Endothelial cell of hepatic sinusoid (primary cell): ENCODE measurements around the gene BCOR.

ENCODE experiments used
- in situ Hi-C: cut with HindIII; loops from 2 replicates; pipeline ENCODE4 v1.10.0; 2017; ENCODE audit warnings: low sequenced_read_pairs

The BCOR gene

DNA sequence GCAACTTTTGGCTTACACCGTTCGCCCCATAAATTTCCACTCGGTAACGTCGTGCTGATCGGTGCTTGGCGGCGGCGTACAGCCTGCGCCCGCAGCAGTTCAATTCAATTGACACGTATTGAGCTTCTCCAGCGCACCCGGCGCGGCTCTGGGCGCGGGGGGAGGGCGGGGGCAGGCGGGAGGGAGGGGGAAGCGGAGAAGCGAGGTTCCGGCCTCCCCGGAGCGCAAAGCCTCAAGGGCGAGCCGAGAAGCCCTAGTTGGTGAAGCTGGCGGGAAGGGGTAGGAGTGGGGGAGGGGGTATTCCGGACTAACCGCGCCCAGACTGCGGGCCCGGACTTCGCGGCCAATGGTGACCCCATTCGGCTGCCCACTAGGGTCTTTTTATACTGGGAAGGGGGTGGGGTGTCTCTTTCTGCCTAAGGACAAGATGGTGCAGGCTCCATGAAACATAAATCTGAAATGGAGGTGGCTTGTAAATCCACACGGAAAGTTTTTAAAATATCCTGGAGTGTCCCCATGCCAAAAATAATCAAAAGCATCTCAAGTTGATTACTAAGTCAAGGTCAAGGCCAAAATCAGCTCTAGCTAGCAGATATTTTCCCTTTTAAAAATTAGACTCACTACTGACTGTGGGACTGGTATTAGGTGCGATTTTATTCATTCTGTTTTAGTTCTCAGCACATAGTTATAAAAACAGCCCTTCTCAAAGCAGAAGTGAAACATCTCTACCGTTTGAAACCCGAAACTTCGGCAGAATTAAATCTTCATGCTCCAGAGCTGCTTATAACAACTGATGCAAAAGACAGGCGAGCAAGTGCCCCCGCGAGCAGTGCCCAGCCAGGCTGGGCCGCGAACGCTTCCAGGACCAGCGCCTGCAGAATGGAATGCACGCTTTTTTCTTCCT, 1.5 kb upstream of the BCOR start:
- in situ Hi-C loops = no loop called here

DNA sequence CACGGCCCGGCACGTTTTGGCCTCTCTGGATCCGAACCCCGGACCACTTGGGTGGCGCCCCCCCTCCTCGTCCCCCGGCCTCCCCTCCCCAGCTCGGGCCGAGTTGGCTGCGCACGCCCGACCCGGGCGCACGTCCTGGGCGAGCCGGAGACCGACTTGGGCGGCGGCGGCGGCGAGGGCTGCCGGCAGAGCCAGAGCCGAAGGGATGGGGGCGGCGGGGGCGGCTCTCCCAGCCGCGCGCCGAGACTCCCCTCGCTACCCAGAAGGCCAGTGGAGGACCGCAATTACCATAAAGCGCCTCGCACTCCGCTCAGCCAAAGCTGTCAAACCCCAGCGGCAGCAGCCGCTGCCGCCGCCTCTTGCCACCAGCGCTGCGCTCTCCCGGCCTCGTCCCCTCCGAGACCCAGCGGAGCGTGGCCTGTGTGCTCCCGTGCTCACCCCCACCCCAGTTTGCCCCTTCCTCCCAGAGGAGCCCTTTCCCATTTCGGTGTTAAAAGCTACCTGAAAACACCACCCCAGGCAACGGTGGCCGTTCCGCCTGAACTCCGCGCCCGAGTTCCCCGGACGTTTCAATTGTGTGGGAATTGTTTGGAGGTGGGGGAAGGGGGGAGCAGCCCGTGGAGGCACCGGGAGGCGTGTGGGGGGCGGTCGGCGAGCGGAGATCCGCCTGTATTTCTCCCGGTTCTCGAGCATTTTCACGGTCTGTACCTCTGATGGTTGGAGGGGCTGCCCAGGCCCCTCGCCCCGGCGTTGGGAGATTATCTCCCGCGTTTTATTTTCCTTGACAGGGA, 701 bp upstream of the BCOR start:
- in situ Hi-C loops = no loop called here

DNA sequence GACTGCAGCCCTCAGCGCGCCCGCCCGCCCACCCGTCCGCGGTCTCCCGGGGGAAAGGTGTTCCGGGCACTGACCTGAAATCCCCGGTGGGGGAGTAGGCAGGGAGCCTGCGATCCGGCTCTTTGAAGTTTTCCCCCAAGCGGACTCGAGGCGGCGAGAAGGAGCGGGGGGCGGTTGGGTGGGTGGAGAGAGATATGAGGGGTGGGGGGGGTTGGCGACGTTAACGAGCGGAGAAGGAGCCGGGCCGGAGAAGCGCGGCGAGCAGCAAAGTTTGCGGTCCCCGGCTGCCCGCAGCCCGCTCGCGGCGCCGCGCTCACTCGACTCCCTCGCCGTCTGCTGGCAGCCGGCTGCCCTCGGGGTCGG, 636 bp downstream of the BCOR start:
- in situ Hi-C loops = no loop called here

DNA sequence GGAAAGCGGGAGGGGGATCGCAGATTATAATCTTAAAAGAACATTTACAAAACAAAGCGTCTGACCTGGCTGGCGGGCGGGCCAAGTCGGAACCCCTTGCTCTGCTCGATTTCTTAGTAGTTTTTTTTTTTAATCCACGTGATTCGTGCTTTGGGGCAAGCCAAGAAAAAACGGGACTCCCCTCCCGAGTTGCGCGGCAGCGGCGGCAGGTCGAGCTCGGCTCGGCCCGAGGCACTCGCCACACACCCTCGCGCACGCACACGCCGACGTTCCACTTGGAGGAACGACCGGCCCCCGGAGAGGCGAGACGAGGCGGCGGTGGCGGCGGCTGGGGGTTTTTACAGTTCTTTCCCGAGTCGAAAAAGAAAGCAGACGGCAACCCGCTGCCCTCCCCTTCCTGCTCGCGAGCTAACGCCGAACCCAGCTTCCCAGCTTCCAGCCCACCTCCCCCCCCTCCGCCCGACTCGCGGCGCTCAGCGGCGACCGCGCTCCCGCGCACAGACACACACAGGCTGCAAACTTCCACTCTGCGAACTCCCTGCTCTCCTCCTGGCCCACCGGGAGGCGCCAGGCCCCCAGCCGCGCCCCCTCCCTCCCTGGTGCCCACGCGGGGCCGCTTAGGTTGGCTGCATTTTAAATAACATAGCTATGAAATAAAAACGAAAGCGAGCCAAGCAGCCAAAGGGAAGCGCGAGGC, 1.2 kb downstream of the BCOR start:
- in situ Hi-C loops = no loop called here

DNA sequence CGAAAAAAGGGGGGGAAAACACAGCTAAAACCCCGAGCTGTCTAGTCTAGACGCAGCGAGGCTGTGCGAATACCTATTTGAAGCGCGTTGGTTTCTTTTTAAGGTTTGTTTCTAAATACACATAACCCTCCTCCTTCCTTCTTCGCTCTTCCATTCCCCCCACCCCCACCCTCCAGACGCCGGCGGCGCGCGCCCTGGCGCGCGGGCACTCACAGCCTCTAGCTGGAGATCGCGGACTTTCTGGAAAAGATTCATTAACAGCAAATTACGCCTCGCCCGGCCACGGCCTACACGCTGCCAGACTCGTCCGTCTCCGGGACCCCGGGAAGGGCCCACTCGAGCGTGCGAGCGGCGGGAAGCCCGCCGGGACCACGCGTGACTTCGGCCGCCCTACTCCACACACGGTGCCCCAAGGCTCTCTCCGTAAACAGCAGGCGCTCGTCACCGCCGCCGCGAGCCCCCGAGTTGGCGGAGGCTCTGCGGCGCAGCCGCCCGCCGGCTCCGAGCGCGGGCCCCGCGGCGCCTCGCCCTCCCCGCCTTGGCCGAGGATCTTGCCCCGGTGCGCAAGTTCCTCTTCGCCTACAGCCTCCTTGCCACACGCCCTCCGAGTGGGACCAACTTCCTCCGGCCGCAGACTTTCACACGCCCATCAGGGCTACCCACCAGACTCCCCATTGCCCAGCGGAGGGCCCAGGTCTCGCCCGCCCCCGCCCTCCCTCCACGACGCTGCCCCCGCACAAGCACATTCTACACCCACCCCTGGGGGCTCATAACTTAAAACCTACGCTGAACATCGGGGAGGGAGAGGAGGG, 2.0 kb downstream of the BCOR start:
- in situ Hi-C loops = no loop called here

DNA sequence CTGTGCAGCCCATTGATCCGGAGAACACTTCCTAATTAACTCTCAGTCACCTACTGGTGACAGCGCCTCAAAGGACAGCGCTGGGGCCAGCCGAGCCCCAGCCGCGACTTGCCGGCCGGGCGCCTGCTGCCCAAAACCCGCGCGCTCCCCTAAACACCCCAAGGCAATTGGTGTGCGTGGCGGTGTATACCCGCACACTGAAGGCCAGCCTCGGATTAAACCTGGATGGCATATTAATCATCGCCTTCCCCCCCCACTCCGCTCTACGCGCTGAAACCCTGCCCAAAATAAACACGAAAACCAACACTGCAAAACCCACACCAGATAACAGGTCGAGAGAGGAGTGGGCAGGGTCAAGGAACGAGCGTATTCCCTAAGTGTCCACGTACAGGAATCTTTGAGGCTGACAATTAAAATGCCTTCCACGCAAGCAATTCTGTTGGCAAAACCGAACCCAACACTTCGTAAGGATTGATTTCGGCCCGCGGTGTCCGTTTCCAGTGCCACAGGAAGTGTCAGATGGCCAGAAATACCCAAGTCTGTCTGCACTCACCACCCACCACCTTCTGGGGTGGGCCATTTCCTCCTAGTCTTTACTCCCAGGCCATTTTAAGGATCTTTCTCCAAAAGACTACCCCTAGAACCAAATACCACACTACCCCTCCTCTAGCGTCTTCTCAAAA, 2.7 kb downstream of the BCOR start:
- in situ Hi-C loops = no loop called here

DNA sequence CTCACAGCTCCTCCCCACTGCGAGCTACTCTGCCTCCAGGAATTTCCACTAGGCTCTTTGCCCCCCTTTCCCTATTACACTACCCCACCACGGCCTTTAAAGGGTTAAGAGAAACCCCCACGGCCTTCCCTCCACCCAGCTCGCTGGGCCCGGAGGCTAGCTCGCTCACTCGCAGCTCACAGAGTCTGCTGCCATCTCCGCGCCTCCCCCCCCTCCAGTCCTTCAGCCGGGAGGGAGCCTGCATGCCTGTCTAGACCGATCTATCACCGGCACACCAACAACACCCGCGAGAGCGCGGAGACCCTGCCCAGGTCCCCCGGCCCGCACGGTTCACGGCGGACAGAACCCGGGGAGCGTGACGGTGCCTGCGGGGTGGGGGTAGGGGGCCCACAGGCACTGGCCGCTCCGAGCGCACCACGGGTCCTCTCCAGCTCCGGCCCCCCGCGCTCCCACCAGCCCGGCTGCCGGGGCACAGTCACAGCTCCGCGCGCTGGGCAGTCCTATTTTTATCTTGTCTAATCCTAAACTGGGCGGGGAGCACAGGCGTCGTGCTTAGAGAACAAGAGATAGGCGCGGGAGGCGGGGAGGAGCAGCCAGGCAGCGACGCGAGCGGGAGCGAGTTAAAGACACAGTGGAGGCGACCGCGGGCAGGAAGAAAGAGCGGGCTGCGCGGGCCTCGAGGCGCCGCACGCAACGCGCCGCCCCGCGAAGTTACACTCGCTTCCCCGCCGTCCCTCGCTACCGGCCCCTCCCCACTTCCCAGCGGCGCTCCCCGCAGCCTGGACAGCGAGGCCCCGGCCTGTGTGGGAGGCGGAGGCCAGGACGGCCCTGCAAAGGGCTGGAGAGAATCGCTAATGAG, 3.5 kb downstream of the BCOR start:
- in situ Hi-C loops = no loop called here

DNA sequence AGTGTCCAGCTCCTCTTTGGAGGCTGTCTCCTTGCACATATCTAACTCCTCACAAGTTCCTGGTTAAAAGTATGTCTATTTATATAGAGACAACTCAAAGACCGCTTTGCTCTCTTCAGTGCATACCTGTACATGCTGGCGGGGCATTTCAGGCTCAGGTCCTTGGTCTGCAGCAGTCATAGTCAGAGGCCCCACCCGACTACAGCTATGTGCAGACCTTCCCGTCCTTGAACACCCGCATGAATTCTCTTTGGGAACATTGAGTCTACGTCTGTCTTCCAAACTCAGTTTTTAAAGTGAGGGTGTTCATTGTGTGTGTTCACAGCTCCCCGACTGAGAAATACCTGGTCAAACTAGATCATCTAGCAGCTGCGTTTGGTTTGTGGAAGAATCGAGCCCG, 4.2 kb downstream of the BCOR start:
- in situ Hi-C loops = no loop called here

DNA sequence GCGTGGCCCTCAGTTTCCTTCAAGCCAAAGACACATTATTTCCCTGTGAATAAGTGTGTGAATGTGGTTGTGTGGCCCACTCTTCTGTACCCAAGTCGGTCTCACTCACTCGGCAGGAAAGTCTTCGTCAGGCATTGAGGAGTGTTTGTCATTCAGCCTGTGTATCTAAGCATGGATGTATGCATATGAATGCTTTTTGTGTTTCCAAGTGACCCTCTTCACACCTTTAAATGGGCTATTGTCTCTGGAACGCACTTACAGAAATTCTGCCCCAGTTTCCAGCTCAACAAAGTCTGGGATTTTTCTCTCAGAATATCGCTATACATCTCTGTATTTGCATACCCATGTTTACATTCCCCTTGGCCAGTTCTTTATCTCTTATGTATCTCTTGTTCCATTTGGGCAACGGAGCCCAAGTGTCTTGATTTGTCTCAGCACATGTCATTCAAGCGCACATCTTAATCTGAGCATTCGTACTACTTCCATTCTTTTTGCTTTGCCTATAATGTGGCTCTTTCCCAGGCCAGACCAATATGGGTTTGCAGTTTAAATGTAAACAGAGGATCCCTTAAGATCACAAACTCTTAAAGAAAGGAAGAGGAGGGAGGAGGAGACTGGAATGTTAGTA, 4.8 kb downstream of the BCOR start:
- in situ Hi-C loops = no loop called here

DNA sequence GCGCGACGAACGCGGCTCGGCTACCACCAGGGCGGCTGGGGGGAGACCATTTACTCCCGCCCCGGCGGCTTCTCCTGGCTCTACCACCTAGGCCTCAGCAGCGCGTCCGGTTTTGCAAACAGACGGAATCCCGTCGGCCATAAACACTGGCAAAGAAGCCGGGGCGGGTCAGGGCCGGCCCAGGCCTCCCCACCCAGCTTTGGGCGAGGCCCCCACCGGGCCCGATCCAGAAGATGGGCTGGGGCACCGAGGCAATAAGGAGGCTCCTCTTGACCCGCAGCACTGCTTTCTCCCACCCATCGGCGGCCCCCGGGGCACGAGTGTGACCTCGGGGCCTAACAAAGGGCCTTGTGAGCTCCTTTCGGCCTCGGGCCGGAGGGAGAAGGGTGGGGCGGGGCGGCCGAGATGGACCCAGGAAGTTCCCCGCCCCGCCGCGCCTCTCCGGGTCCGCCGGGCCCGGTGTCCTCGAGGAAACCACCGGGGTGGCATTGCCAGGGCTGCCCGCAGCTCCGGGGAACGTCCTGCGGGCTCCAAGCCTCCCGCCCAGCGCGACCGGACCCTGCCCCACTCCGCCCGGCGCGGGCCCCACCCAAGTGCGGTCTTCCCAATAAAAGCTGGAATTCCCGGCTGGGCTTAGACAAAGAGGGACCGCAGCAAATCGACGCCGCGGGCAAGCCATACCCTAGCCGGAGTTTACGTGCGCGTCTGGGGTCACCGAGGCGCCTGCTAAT, 5.9 kb downstream of the BCOR start:
- in situ Hi-C loops = no loop called here

DNA sequence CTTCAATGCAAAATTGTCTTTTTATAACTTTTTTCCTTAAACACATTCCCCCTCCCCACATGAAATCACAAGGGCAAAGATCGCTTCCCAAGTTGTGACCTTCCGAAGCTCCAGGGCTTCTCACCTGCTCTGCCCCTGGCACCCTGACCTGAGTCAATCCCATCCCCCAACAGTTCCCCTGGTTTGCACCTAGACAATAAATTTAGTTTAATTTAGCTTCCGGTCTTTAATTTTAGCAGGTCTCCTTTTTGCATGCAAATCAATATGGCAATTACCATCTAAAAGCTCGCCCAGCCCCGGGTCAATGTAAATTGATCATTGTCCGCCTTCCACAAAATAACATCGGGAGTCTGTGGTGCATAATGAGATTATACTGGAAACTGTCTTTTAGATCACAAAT, 6.8 kb downstream of the BCOR start:
- in situ Hi-C loops = no loop called here

DNA sequence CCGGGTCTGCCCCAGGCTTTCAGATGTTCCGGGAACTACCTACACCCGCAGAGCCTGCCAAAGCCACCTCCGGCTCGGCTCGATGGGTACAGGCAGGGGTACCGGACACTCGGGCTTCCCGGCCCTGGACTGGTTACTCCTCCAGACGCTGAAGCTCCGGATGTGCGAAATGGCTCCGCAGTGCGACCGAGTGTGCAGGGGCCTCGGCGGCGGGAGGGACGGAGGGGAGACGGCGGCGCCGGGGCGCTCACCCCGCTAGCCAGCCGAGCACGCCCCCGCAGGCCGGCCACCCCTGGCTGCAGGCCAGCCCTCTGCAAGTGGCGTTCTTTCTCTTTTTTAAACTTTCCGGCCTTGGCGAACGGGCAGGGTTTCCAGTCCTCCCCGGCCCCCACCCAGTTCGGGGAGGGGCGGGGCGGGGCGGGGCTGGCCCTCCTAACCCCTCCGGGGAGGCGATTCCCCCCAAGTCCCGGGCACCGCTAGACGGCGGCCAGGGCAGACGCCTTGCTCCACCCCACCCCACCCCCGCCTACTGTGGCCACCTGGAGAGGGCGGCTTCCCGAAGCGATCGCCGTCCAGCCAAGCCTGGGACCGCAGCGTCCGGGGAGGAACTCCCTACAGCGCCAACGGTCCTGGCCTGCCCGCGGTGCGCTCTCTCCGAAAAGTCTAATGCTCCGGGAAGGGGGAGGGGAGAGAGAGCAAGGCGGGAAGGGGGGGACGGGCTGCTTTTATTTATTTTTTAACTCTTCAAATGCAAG, 7.5 kb downstream of the BCOR start:
- in situ Hi-C loops = no loop called here

DNA sequence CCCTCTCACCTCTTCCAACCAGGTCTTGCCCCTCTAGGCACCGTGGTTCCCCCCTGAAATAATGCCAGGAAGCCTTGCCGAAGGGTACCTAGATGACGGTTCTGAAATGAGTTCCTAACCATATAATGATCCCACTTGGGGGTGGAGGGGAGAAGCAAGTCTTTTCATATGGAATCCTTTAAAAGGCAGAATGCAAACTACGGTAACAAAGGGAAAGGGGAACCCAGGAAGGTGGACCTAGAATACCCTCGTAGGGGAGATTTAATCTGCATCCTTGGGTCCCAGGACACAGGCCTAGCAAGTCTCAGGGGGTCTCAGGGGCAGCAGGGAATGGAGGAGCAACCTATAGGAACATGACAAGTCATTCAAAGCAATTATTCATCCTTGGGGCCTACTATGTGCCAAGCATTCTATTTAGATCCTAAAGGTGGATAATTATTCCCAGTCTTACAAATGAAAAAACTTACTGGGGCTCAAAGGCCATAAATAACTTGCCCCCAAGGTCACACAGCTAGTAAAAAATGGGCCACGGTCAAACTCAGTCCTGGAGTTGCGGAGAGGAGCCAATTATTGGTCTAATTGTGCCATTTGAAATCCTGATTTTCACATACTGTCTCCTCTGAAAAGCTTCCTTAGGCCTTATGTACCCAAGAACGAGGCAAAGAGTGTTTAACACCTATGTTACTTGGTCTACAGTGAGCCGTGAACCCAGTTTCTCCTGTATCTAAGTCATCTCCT, 8.8 kb downstream of the BCOR start:
- in situ Hi-C loops = no loop called here

DNA sequence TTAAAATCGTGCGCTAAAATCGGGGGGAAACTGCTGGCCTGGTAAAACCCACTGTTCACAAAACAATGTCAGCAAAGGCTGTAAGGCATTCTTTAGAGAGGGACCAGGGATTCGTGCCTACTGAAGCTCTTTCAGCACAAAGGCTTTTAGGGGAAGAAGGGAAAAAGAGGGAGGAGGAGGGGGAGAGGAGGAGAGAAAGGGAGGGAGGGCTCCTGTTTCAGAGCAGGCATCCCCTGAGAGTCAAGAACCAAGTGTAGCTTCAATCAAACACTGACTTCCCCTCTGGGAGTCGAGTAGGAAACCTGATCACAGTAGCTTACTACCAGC, 9.5 kb downstream of the BCOR start:
- in situ Hi-C loops = no loop called here

DNA sequence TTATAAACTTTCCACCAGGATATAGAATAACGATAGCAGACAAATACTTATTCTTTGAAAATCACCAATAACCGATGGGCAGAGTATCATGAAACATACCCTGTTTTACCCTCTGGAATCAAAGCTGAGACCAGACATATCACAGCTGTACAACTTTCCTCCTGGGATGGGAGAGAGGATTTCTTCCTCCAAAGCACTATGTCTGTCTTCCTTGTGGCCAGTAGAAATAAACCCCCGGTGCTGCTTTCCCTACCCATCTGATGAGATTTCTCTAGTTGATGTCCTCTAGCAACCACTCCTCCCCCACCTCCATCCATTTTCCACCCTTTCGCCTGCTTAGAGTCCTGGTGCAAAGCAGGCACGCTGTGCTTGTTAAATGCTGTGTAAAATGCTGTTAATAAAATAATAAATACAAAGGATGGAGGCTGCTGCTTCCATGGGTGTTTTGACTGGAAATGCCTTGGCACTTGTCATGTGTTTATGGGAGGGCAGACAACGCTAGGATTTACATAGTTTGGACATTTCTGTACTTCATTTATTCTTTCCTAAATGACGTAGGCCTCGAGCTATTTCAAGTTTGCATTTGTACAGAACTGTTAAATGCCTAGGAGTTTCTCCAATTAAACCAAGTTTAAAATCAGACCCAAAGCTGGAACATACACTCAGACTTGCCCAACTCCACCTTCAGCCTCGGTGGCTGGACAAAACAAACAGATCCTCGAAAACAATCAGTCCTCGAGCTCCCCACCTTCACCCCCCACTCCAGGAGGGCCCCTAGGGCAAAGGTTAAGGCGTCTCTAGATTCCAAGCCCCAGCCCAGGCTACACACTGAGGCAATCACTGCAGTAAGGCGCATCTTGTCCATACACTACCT, 10.1 kb downstream of the BCOR start:
- in situ Hi-C loops = no loop called here
